Type B pancreatic cell (in vitro differentiated cells): ENCODE measurements around the gene ZFYVE27. TPM values are rescaled to one million over a fixed set of nuclear protein-coding genes. Genes with fewer than 3 reads are reported as not detected.

Source experiments
- DNase-seq: peaks from one replicate; pipeline ENCODE4 v3.0.0; 2021; ENCODE audit warnings: mixed read lengths; ENCODE audit not compliant: unreplicated experiment; ENCODE audit errors: extremely low spot score
- H3K27ac Mint-ChIP-seq: 2 replicates; pipeline ENCODE4 v1.8.0; 2021; ENCODE audit warnings: mild to moderate bottlenecking, mixed read lengths
- H3K27me3 Mint-ChIP-seq: 2 replicates; pipeline ENCODE4 v1.8.0; 2021; ENCODE audit warnings: mixed read lengths
- H3K36me3 Mint-ChIP-seq: 2 replicates; pipeline ENCODE4 v1.8.0; 2021; ENCODE audit warnings: mixed read lengths
- H3K4me1 Mint-ChIP-seq: one replicate; pipeline ENCODE4 v1.8.0; 2021; ENCODE audit warnings: mixed read lengths; ENCODE audit not compliant: unreplicated experiment
- H3K4me3 Mint-ChIP-seq: 2 replicates; pipeline ENCODE4 v1.8.0; 2021; ENCODE audit warnings: mild to moderate bottlenecking, mixed read lengths
- H3K9me3 Mint-ChIP-seq: 2 replicates; pipeline ENCODE4 v1.8.0; 2021; ENCODE audit warnings: mixed read lengths
- total RNA-seq: library from RNA; stranded (reverse); gene quantifications from 2 replicates; pipeline ENCODE4 v1.2.1, GENCODE V29; 2021; ENCODE audit warnings: low replicate concordance
- TF ChIP-seq, protein P1 (sequence below): fragments of 200-600 bp; sonication (generic); conservative IDR thresholded peaks from 2 replicates; pipeline ENCODE4 v1.5.0; 2021; ENCODE audit warnings: antibody characterized with exemption, mild to moderate bottlenecking

The ZFYVE27 gene
- total RNA-seq, 1 donor from 2014 or later, result 25.6 TPM

DNA sequence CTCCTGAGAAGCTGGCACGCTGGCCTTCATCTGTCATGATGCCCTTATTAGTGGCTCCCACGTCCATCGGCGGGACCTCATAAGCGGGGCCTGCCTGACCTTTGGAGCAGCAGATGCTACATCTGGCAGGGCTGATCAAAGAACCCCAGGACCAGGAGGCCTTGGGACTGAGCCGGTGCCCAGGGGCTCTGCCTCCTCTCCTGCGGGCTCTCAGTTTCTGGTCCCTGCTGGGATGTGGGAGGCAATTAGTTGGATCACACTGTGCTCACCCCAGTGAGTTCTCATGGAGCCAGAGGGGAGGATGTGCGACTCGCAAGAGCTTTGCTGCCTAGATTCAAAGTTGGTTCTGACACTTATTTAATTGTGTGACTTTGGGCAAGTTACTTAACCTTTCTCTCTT, 63.5 kb downstream of the ZFYVE27 start:
- no peak for DNase-seq
- H3K4me3 Mint-ChIP-seq, result no peak overlapping the region

DNA sequence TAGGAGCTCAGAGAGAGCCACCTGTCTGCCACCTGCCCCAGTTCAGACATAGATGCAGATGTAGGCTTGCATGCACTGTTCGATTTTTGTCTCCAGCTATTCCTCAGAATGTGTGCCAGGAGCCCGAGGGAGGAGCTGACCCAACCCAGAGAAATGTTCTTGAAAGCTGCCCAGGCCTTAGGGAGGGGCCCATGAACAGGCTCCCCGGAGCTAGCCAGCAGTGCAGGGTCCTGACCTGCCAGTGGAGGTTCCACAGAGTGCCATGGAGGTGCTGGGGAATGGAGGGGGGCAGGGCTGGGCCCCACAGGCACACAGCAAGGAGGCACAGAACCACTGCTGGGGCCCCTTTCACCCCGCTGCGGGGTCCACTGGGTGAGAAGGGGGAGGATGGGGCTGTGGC, 64.5 kb downstream of the ZFYVE27 start:
- H3K27ac Mint-ChIP-seq, result no peak overlapping the region
- H3K9me3 Mint-ChIP-seq, result peaks cover 3% of the 10 kb centered on the region
- TF ChIP-seq, protein P1, sequence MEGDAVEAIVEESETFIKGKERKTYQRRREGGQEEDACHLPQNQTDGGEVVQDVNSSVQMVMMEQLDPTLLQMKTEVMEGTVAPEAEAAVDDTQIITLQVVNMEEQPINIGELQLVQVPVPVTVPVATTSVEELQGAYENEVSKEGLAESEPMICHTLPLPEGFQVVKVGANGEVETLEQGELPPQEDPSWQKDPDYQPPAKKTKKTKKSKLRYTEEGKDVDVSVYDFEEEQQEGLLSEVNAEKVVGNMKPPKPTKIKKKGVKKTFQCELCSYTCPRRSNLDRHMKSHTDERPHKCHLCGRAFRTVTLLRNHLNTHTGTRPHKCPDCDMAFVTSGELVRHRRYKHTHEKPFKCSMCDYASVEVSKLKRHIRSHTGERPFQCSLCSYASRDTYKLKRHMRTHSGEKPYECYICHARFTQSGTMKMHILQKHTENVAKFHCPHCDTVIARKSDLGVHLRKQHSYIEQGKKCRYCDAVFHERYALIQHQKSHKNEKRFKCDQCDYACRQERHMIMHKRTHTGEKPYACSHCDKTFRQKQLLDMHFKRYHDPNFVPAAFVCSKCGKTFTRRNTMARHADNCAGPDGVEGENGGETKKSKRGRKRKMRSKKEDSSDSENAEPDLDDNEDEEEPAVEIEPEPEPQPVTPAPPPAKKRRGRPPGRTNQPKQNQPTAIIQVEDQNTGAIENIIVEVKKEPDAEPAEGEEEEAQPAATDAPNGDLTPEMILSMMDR, result no peak
- DNase-seq, result no peak
- no peak overlapping the region for H3K4me3 Mint-ChIP-seq
- H3K27me3 Mint-ChIP-seq, result peaks cover 29% of the 10 kb centered on the region
- no peaks in the 10 kb centered on the region for H3K36me3 Mint-ChIP-seq
- H3K4me1 Mint-ChIP-seq, result no peaks in the 10 kb centered on the region

More for the DNA sequence above, 63.5 kb downstream of the ZFYVE27 start:
- no peak overlapping the region for H3K27ac Mint-ChIP-seq
- TF ChIP-seq, protein P1, result no peak
- H3K27me3 Mint-ChIP-seq, result peaks cover 29% of the 10 kb centered on the region
- peaks cover 3% of the 10 kb centered on the region for H3K9me3 Mint-ChIP-seq
- no peaks in the 10 kb centered on the region for H3K4me1 Mint-ChIP-seq
- no peaks in the 10 kb centered on the region for H3K36me3 Mint-ChIP-seq

DNA sequence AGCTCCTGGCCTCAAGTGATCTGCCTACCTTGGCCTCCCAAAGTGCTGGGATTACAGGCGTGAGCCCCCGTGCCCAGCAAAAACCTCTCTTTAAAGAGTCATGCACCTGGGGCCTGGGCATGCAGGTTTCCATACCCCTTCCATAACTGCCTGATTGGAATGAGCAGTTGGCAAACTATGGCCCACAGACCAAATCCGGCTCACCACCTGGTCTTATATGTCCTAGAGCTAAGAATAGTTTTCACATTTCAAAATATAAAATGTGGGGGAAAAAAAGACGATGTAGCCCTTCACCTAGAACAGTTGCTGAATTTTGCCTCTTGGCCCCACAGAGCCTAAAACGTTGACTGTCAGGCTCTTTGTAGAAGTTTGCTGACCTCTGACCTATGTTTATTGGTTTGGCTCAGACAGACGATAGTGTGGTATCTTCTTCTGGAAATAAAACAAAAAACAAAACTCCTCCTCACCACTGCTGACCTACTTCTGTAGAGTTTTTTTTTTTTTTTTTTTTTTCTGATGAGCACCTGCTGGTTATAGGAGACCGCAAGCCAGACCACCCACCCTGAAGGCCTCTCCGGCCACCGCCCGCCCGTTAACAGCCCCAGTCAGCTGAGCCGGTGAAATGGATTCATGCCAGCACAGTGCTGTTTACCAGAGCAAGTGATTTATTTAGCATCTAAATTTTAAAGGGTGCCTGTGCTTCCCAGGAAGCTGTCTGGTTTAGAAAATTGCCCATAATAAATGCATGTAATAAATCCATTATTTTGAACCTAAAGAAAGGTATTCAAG, 68.4 kb downstream of the ZFYVE27 start:
- Mint-ChIP-seq H3K4me1 (no peaks in the 10 kb centered on the region), H3K27ac (no peak overlapping the region), H3K4me3 (no peak overlapping the region), H3K36me3 (no peaks in the 10 kb centered on the region), H3K9me3 (no peaks in the 10 kb centered on the region), H3K27me3 (peaks cover 17% of the 10 kb centered on the region)
- TF ChIP-seq, protein P1, result no peak
- DNase-seq, result no peak

DNA sequence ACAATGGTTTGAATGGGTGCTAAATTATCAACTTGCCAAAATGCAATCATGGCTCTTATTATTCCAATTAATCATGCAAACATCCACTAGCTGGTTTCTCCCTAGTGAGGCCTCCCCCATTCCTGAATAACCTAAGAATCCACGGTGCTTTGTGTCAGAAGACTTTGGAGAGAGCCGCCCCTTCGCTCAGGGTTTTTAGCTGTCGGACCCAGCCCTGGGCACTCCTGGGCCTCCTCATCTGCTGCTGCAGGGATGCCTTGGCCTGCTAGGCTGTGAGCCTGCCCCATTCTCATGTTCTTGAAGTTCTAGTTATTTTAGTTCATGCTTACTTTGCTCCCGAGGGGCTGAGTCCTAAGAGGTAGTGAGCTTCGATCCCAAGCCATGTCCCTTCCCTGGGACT, 69.0 kb downstream of the ZFYVE27 start:
- Mint-ChIP-seq H3K9me3 (no peaks in the 10 kb centered on the region), H3K27me3 (peaks cover 17% of the 10 kb centered on the region), H3K27ac (no peak overlapping the region), H3K4me3 (no peak overlapping the region), H3K4me1 (no peaks in the 10 kb centered on the region), H3K36me3 (no peaks in the 10 kb centered on the region)
- TF ChIP-seq, protein P1, result no peak
- no peak for DNase-seq

DNA sequence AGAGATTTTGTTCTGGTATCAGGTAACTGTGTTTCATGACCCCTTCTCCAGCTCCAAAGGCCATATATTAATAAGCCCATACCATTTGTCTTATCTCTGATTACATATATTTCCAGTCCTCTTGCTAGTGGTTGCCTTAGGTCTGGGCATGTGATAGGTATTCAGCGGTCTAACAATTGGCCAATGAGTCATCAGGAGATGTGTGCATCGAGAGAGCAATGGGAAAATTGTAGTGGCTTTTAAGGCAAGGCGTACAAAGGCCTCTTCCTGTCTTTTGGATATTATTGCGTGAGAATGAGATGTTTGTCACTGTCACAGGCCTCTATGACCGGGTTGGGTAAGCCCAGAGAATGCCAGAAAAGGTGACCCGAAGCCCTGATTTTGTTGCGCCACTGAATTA, 73.5 kb downstream of the ZFYVE27 start:
- H3K27ac Mint-ChIP-seq, result no peak overlapping the region
- H3K36me3 Mint-ChIP-seq, result no peaks in the 10 kb centered on the region
- DNase-seq, result no peak
- H3K9me3 Mint-ChIP-seq, result no peaks in the 10 kb centered on the region
- TF ChIP-seq, protein P1, result no peak
- peaks cover 8% of the 10 kb centered on the region for H3K27me3 Mint-ChIP-seq
- no peaks in the 10 kb centered on the region for H3K4me1 Mint-ChIP-seq
- no peak overlapping the region for H3K4me3 Mint-ChIP-seq

Other genes with a start within 250 kb of the ZFYVE27 start
- gene MMS19, start 238.7 kb upstream of the ZFYVE27 start, total RNA-seq, result 85.9 and 94.8 TPM in 2 replicates
- 11.6 and 16.1 TPM in 2 replicates for gene UBTD1, start 238.2 kb upstream of the ZFYVE27 start, total RNA-seq
- 0.19 TPM in 1 of 2 replicates, not detected in the other for gene ANKRD2, start 164.3 kb upstream of the ZFYVE27 start, total RNA-seq
- 0.57 and 2.1 TPM in 2 replicates for gene HOGA1, start 152.7 kb upstream of the ZFYVE27 start, total RNA-seq
- 0.34 TPM in 1 of 2 replicates, not detected in the other for gene C10orf62, start 147.4 kb upstream of the ZFYVE27 start, total RNA-seq
- 9.0 and 15.8 TPM in 2 replicates for gene MORN4, start 103.6 kb upstream of the ZFYVE27 start, total RNA-seq
- 18.7 and 19.3 TPM in 2 replicates for gene PI4K2A, start 96.5 kb upstream of the ZFYVE27 start, total RNA-seq
- 7.8 and 16.2 TPM in 2 replicates for gene AVPI1, start 49.9 kb upstream of the ZFYVE27 start, total RNA-seq
- 16.8 and 43.7 TPM in 2 replicates for gene MARVELD1, start 23.4 kb upstream of the ZFYVE27 start, total RNA-seq
- 5.7 and 9.6 TPM in 2 replicates for gene SFRP5, start 34.9 kb downstream of the ZFYVE27 start, total RNA-seq
- gene GOLGA7B, start 112.7 kb downstream of the ZFYVE27 start, total RNA-seq, result 0.41 and 0.52 TPM in 2 replicates